Prostate gland (tissue), 2 donors: ENCODE data around the gene ARHGDIA.

ENCODE experiments used
- POLR2A ChIP-seq: fragments of 450-650 bp; IDR thresholded peaks from one replicate; pipeline ENCODE4 v1.6.1; 2016; ENCODE audit warnings: antibody characterized with exemption, mild to moderate bottlenecking
- TF ChIP-seq, protein P1 (sequence below), 4 experiments: fragments of 200-600 bp in 2 of 4; fragments of 450-650 bp in 2 of 4; sonication (generic) in 2 of 4; IDR thresholded peaks; 1 replicate in 3 of 4; 2 replicates in 1 of 4; pipeline ENCODE4 v1.5.1; 2016 to 2019; ENCODE audit warnings: antibody characterized with exemption in 4 of 4, mild to moderate bottlenecking in 2 of 4, moderate library complexity in 2 of 4

DNA sequence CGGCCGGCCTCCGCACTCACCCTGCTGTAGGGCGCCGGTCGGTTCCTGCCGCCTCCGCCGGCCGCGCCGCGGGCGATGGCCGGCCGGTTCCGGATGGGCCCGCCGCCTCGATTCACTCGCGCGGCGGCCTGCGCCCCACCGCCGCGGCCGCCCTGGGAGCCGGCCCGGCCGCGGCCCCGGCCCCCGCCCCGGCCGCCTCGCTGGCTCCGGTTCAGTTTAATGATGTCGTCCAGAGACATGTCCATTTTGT lies 20.1 kb upstream of the ARHGDIA start:
- TF ChIP-seq, protein P1, sequence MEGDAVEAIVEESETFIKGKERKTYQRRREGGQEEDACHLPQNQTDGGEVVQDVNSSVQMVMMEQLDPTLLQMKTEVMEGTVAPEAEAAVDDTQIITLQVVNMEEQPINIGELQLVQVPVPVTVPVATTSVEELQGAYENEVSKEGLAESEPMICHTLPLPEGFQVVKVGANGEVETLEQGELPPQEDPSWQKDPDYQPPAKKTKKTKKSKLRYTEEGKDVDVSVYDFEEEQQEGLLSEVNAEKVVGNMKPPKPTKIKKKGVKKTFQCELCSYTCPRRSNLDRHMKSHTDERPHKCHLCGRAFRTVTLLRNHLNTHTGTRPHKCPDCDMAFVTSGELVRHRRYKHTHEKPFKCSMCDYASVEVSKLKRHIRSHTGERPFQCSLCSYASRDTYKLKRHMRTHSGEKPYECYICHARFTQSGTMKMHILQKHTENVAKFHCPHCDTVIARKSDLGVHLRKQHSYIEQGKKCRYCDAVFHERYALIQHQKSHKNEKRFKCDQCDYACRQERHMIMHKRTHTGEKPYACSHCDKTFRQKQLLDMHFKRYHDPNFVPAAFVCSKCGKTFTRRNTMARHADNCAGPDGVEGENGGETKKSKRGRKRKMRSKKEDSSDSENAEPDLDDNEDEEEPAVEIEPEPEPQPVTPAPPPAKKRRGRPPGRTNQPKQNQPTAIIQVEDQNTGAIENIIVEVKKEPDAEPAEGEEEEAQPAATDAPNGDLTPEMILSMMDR (IDR thresholded peaks at IDR 0.05), result no peak
- no peak for TF ChIP-seq POLR2A
